Stimulated activated CD8-positive, alpha-beta memory T cell treated with anti-CD3 and anti-CD28 coated beads, Interleukin-12 subunit alpha, Interleukin-12 subunit beta, amount 100 ng/mL, for 4 hours (primary cell): ENCODE measurements around the gene GAK.

Experiments
- DNase-seq: peaks from one replicate; pipeline ENCODE4 v3.0.0-alpha.2; 2020; ENCODE audit warnings: low read depth

GAK gene

GRCh38 chr4:887034-887763 is 44.9 kb downstream of the GAK start:
- DNase-seq, result no peak

GRCh38 chr4:886244-886643 is 45.9 kb downstream of the GAK start:
- DNase-seq, result no peak

- no peak for DNase-seq
Measured at GRCh38 chr4:885353-885752, 46.8 kb downstream of the GAK start.

GRCh38 chr4:884896-885295 is 47.2 kb downstream of the GAK start:
- DNase-seq, result no peak

- DNase-seq, result no peak
Measured at GRCh38 chr4:884259-884658, 47.9 kb downstream of the GAK start.

GRCh38 chr4:883377-884095 is 48.6 kb downstream of the GAK start:
- no peak for DNase-seq

- DNase-seq, result no peak
Measured at GRCh38 chr4:882646-883045, 49.5 kb downstream of the GAK start.

GRCh38 chr4:881709-882108 is 50.4 kb downstream of the GAK start:
- no peak for DNase-seq

GRCh38 chr4:880684-881405 is 51.3 kb downstream of the GAK start:
- no peak for DNase-seq

- peak; percentile 19 for DNase-seq
Measured at GRCh38 chr4:879729-880077, 52.4 kb downstream of the GAK start.

GRCh38 chr4:878796-879728 is 53.1 kb downstream of the GAK start:
- peak; percentile 10 for DNase-seq

- no peak for DNase-seq
Measured at GRCh38 chr4:877502-877901, 54.6 kb downstream of the GAK start.

GRCh38 chr4:876780-877179 is 55.3 kb downstream of the GAK start:
- DNase-seq, result no peak

- no peak for DNase-seq
Measured at GRCh38 chr4:875818-876423, 56.2 kb downstream of the GAK start.

- DNase-seq, result no peak
Measured at GRCh38 chr4:874971-875817, 56.9 kb downstream of the GAK start.

- DNase-seq, result no peak
Measured at GRCh38 chr4:874056-874455, 58.1 kb downstream of the GAK start.

GRCh38 chr4:872241-872981 is 59.7 kb downstream of the GAK start:
- DNase-seq, result no peak

GRCh38 chr4:871484-871883 is 60.6 kb downstream of the GAK start:
- DNase-seq, result no peak

- DNase-seq, result no peak
Measured at GRCh38 chr4:870951-871350, 61.2 kb downstream of the GAK start.

- DNase-seq, result no peak
Measured at GRCh38 chr4:869776-870175, 62.3 kb downstream of the GAK start.
